ENCODE results near the gene SLC25A53. TPM values are rescaled to one million over a fixed set of nuclear protein-coding genes. Genes with fewer than 3 reads are reported as not detected.
A peak's percentile ranks its signal among the peaks of the same experiment; 100 is the strongest.
"Not testable (repeated sequence)": the region's sequence is repeated elsewhere in the genome, so short reads cannot be mapped to it uniquely, and the experiment has no call there.

SLC25A53 gene
- total and polyA plus RNA-seq, 10 of the 15 experiments (the other 5 are each of a cell fraction or from before 2014, with no cell fraction given): 4.1 to 11.4 (median 7.6) TPM

- H3K4me1 ChIP-seq (ENCODE audit: control insufficient read depth, insufficient read depth, low read length); POLR2A ChIA-PET: not testable (repeated sequence)
- TSS peak; percentile 70 for BruUV-seq (replicated peaks)
These were observed 46.1 kb downstream of the SLC25A53 start for GRCh38 chrX:104110491-104111240.

GRCh38 chrX:104108955-104109354 is 47.9 kb downstream of the SLC25A53 start:
- no peaks in the 10 kb centered on the region for H3K79me2 ChIP-seq (ENCODE audit: control insufficient read depth, insufficient read depth, low read length)
- WGBS (ENCODE audit: insufficient coverage, insufficient replicate concordance, low lambda C conversion rate, missing lambda C conversion rate): 63% methylated on average over 1 of the region's 1 CpG
- H3K9ac ChIP-seq (ENCODE audit: control insufficient read depth, insufficient read depth, low read length): no peak overlapping the region
- no peak overlapping the region for H3K27ac ChIP-seq (ENCODE audit: control insufficient read depth, insufficient read depth)
- H3K4me1 ChIP-seq (ENCODE audit: control insufficient read depth, insufficient read depth, low read length): no peaks in the 10 kb centered on the region
- ATAC-seq (no peak), DNase-seq (ENCODE audit: low read depth, low spot score) (no peak), FAIRE-seq (peak; percentile 31)
- H3K27me3 ChIP-seq (replicated peaks in 1 of 2; ENCODE audit: control insufficient read depth in 2 of 2, insufficient read depth in 2 of 2, low read length in 1 of 2): no peaks in the 10 kb centered on the region
- intact Hi-C loops (cut with micrococcal nuclease; ENCODE audit: unreplicated experiment): no loop called here
- BruUV-seq (replicated peaks): no TSS peak
- CTCF ChIA-PET: no interaction called here
- in situ Hi-C loops (cut with MboI): no loop called here
- no peak overlapping the region for H3K4me2 ChIP-seq (ENCODE audit: control insufficient read depth, insufficient read depth)
- no peak overlapping the region for H2AFZ ChIP-seq (ENCODE audit: control insufficient read depth, low read depth, low read length)
- SMC1A ChIA-PET (ENCODE audit: uncharacterized antibody, unreplicated experiment): interaction anchor here (0.7 to 1.5 kb wide), 2 partner anchors 28 to 59 kb away, joined by 3 to 5 read pairs; no protein-coding TSS in a partner anchor
- H3K4me3 ChIP-seq: no peak overlapping the region
- no peaks in the 10 kb centered on the region for H3K36me3 ChIP-seq (ENCODE audit: control insufficient read depth in 2 of 2, insufficient read depth in 2 of 2, low read length in 1 of 2)
- POLR2A ChIA-PET: no interaction called here
- no peaks in the 10 kb centered on the region for H3K9me3 ChIP-seq (replicated peaks; ENCODE audit: control insufficient read depth, insufficient read depth, low read length)
- no peaks in the 10 kb centered on the region for H4K20me1 ChIP-seq (ENCODE audit: control insufficient read depth, insufficient read depth)
- RAD21 ChIA-PET (ENCODE audit: unreplicated experiment): no interaction called here
- TF ChIP-seq NR2C1 (IDR thresholded peaks at IDR 0.05) (no peak), RFX5 (IDR thresholded peaks at IDR 0.05; ENCODE audit: low read depth, low read length) (no peak), POLR2AphosphoS5 (IDR thresholded peaks at IDR 0.05; ENCODE audit: low read length) (no peak), SREBF1 (IDR thresholded peaks at IDR 0.05; ENCODE audit: low read length) (no peak), JUNB (IDR thresholded peaks at IDR 0.05) (no peak), FOS (IDR thresholded peaks at IDR 0.05; ENCODE audit: borderline replicate concordance, extremely low read depth, insufficient read length) (no peak), USF1 (IDR thresholded peaks at IDR 0.05; ENCODE audit: borderline replicate concordance, extremely low read length, insufficient read depth, low read depth, low read length) (no peak), SUZ12 (IDR thresholded peaks at IDR 0.05; ENCODE audit: unreplicated experiment) (no peak), ZNF274 (IDR thresholded peaks at IDR 0.05; ENCODE audit: insufficient read depth, insufficient read length) (no peak), SP1 (IDR thresholded peaks at IDR 0.05; ENCODE audit: low read depth, low read length) (no peak), CREM (IDR thresholded peaks at IDR 0.05; ENCODE audit: low read depth) (no peak), RBBP5 (conservative IDR thresholded peaks at IDR 0.05) (no peak), PML (IDR thresholded peaks at IDR 0.05; ENCODE audit: low read length) (no peak)
- TF ChIP-seq, protein P1, sequence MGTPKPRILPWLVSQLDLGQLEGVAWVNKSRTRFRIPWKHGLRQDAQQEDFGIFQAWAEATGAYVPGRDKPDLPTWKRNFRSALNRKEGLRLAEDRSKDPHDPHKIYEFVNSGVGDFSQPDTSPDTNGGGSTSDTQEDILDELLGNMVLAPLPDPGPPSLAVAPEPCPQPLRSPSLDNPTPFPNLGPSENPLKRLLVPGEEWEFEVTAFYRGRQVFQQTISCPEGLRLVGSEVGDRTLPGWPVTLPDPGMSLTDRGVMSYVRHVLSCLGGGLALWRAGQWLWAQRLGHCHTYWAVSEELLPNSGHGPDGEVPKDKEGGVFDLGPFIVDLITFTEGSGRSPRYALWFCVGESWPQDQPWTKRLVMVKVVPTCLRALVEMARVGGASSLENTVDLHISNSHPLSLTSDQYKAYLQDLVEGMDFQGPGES (IDR thresholded peaks at IDR 0.05): no peak

More at GRCh38 chrX:104110491-104111240, 46.1 kb downstream of the SLC25A53 start:
- H4K20me1 ChIP-seq (ENCODE audit: control insufficient read depth, insufficient read depth); H3K79me2 ChIP-seq (ENCODE audit: control insufficient read depth, insufficient read depth, low read length); H3K9ac ChIP-seq (ENCODE audit: control insufficient read depth, insufficient read depth, low read length); H3K27ac ChIP-seq (ENCODE audit: control insufficient read depth, insufficient read depth); H3K36me3 ChIP-seq (ENCODE audit: control insufficient read depth in 2 of 2, insufficient read depth in 2 of 2, low read length in 1 of 2); H3K27me3 ChIP-seq (replicated peaks in 1 of 2; ENCODE audit: control insufficient read depth in 2 of 2, insufficient read depth in 2 of 2, low read length in 1 of 2); DNase-seq (ENCODE audit: low read depth, low spot score); H3K9me3 ChIP-seq (replicated peaks; ENCODE audit: control insufficient read depth, insufficient read depth, low read length); H2AFZ ChIP-seq (ENCODE audit: control insufficient read depth, low read depth, low read length); in situ Hi-C loops (cut with MboI); H3K4me3 ChIP-seq: not testable (repeated sequence)
- H3K4me2 ChIP-seq (ENCODE audit: control insufficient read depth, insufficient read depth): peak overlapping the region; percentile 31; the same call in 1 of the 2 replicates
- ATAC-seq (peak; percentile 49), FAIRE-seq (peak; percentile 84)
- RAD21 ChIA-PET (ENCODE audit: unreplicated experiment): interaction anchor here (3.1 kb wide), 1 partner anchor 11 kb away, joined by 19 read pairs; no protein-coding TSS in a partner anchor
- intact Hi-C loops (cut with micrococcal nuclease; ENCODE audit: unreplicated experiment): loop anchor here (5.0 kb wide), 2 partner anchors 263 to 423 kb away; partner anchors contain the start of gene MORF4L2
- TF ChIP-seq RAD51 (IDR thresholded peaks at IDR 0.05) (peak; percentile 40; the same call in 1 of the 2 replicates), RUNX3 (IDR thresholded peaks at IDR 0.05; ENCODE audit: low read length) (0 out of 2 replicates have a peak, but pooled peaks have one; percentile 10)
- SMC1A ChIA-PET (ENCODE audit: uncharacterized antibody, unreplicated experiment): interaction anchor here (2.0 kb wide), 1 partner anchor 46 kb away, joined by 6 read pairs; the partner anchor contains the start of gene SLC25A53
- CTCF ChIA-PET: interaction anchor here (0.7 to 2.9 kb wide), 6 partner anchors 10 to 266 kb away, joined by 3 to 14 read pairs (median 4); no protein-coding TSS in a partner anchor
- WGBS (ENCODE audit: insufficient coverage, insufficient replicate concordance, low lambda C conversion rate, missing lambda C conversion rate): 14% methylated on average over 6 of the region's 6 CpGs

Measured in GM12878 (cell line).